Measurements from ENCODE around the gene RNASE13.

The RNASE13 gene

GRCh38 chr14:21030531-21030930 lies 4.1 kb downstream of the RNASE13 start (continued):
- TF ChIP-seq ZNF70 (CRISPR knock-in tag; IDR thresholded peaks at IDR 0.05) = no peak
- TF ChIP-seq, protein P1, sequence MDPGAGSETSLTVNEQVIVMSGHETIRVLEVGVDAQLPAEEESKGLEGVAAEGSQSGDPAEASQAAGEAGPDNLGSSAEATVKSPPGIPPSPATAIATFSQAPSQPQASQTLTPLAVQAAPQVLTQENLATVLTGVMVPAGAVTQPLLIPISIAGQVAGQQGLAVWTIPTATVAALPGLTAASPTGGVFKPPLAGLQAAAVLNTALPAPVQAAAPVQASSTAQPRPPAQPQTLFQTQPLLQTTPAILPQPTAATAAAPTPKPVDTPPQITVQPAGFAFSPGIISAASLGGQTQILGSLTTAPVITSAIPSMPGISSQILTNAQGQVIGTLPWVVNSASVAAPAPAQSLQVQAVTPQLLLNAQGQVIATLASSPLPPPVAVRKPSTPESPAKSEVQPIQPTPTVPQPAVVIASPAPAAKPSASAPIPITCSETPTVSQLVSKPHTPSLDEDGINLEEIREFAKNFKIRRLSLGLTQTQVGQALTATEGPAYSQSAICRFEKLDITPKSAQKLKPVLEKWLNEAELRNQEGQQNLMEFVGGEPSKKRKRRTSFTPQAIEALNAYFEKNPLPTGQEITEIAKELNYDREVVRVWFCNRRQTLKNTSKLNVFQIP (CRISPR knock-in tag; IDR thresholded peaks at IDR 0.05; ENCODE audit: borderline replicate concordance, low read depth) = no peak

- TF ChIP-seq ZC3H10 (CRISPR knock-in tag; IDR thresholded peaks at IDR 0.05) (no peak), OSR1 (CRISPR knock-in tag; IDR thresholded peaks at IDR 0.05) (no peak), PPARA (CRISPR knock-in tag; IDR thresholded peaks at IDR 0.05; ENCODE audit: borderline replicate concordance) (no peak), ZFP30 (CRISPR knock-in tag; IDR thresholded peaks at IDR 0.05) (no peak), ESRRG (CRISPR knock-in tag; IDR thresholded peaks at IDR 0.05) (no peak), ZFP3 (CRISPR knock-in tag; IDR thresholded peaks at IDR 0.05) (no peak), CREB5 (CRISPR knock-in tag; IDR thresholded peaks at IDR 0.05; ENCODE audit: low read depth) (no peak), RARB (CRISPR knock-in tag; IDR thresholded peaks at IDR 0.05) (no peak), CSDC2 (CRISPR knock-in tag; IDR thresholded peaks at IDR 0.05) (no peak), ISL1 (CRISPR knock-in tag; IDR thresholded peaks at IDR 0.05) (no peak), ARNTL (CRISPR knock-in tag; IDR thresholded peaks at IDR 0.05; ENCODE audit: borderline replicate concordance, low read depth) (no peak)
- TF ChIP-seq, protein P2, sequence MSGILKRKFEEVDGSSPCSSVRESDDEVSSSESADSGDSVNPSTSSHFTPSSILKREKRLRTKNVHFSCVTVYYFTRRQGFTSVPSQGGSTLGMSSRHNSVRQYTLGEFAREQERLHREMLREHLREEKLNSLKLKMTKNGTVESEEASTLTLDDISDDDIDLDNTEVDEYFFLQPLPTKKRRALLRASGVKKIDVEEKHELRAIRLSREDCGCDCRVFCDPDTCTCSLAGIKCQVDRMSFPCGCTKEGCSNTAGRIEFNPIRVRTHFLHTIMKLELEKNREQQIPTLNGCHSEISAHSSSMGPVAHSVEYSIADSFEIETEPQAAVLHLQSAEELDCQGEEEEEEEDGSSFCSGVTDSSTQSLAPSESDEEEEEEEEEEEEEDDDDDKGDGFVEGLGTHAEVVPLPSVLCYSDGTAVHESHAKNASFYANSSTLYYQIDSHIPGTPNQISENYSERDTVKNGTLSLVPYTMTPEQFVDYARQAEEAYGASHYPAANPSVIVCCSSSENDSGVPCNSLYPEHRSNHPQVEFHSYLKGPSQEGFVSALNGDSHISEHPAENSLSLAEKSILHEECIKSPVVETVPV (CRISPR knock-in tag; IDR thresholded peaks at IDR 0.05) = no peak
- TF ChIP-seq, protein P3, sequence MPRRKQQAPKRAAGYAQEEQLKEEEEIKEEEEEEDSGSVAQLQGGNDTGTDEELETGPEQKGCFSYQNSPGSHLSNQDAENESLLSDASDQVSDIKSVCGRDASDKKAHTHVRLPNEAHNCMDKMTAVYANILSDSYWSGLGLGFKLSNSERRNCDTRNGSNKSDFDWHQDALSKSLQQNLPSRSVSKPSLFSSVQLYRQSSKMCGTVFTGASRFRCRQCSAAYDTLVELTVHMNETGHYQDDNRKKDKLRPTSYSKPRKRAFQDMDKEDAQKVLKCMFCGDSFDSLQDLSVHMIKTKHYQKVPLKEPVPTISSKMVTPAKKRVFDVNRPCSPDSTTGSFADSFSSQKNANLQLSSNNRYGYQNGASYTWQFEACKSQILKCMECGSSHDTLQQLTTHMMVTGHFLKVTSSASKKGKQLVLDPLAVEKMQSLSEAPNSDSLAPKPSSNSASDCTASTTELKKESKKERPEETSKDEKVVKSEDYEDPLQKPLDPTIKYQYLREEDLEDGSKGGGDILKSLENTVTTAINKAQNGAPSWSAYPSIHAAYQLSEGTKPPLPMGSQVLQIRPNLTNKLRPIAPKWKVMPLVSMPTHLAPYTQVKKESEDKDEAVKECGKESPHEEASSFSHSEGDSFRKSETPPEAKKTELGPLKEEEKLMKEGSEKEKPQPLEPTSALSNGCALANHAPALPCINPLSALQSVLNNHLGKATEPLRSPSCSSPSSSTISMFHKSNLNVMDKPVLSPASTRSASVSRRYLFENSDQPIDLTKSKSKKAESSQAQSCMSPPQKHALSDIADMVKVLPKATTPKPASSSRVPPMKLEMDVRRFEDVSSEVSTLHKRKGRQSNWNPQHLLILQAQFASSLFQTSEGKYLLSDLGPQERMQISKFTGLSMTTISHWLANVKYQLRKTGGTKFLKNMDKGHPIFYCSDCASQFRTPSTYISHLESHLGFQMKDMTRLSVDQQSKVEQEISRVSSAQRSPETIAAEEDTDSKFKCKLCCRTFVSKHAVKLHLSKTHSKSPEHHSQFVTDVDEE (CRISPR knock-in tag; IDR thresholded peaks at IDR 0.05) = no peak
- TF ChIP-seq, protein P4, sequence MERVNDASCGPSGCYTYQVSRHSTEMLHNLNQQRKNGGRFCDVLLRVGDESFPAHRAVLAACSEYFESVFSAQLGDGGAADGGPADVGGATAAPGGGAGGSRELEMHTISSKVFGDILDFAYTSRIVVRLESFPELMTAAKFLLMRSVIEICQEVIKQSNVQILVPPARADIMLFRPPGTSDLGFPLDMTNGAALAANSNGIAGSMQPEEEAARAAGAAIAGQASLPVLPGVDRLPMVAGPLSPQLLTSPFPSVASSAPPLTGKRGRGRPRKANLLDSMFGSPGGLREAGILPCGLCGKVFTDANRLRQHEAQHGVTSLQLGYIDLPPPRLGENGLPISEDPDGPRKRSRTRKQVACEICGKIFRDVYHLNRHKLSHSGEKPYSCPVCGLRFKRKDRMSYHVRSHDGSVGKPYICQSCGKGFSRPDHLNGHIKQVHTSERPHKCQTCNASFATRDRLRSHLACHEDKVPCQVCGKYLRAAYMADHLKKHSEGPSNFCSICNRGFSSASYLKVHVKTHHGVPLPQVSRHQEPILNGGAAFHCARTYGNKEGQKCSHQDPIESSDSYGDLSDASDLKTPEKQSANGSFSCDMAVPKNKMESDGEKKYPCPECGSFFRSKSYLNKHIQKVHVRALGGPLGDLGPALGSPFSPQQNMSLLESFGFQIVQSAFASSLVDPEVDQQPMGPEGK (CRISPR knock-in tag; IDR thresholded peaks at IDR 0.05; ENCODE audit: borderline replicate concordance) = no peak
- no peak for ATAC-seq
Measured at GRCh38 chr14:21029917-21030316, 4.7 kb downstream of the RNASE13 start, which contains the start of gene TPPP2. Gene TPPP2, plus strand, starts transcription at chr14:21030217. Its CDS starts 365 bp downstream, at chr14:21030582.

DNA sequence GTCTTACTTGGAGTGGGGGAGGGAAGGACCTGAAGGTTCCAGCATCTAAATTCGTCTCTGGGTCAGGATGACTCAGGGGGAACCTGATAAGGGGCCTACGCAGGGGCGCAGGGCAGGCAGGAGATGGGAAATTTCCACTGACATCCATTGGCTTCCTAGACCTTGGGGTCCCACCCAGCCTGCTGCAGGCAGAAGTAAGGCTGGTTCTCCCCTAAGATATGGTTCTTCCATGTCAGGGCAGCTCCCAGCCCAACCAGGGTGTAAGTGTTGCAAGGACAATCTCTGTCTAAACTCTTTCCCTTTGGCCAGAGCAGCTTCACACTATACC lies 7.7 kb downstream of the RNASE13 start:
- ATAC-seq = no peak
- TF ChIP-seq, protein P1 (CRISPR knock-in tag; IDR thresholded peaks at IDR 0.05; ENCODE audit: borderline replicate concordance, low read depth) = no peak
- TF ChIP-seq ARNTL (CRISPR knock-in tag; IDR thresholded peaks at IDR 0.05; ENCODE audit: borderline replicate concordance, low read depth) = no peak
- no peak for TF ChIP-seq SNAI2 (CRISPR knock-in tag; IDR thresholded peaks at IDR 0.05)
- TF ChIP-seq ISL1 (CRISPR knock-in tag; IDR thresholded peaks at IDR 0.05) = no peak
- no peak for TF ChIP-seq PPARA (CRISPR knock-in tag; IDR thresholded peaks at IDR 0.05; ENCODE audit: borderline replicate concordance)
- TF ChIP-seq CSDC2 (CRISPR knock-in tag; IDR thresholded peaks at IDR 0.05) = no peak
- TF ChIP-seq ZNF8 (CRISPR knock-in tag; IDR thresholded peaks at IDR 0.05) = no peak
- TF ChIP-seq CREB5 (CRISPR knock-in tag; IDR thresholded peaks at IDR 0.05; ENCODE audit: low read depth) = no peak
- TF ChIP-seq GLIS3 (CRISPR knock-in tag; IDR thresholded peaks at IDR 0.05) = no peak
- no peak for TF ChIP-seq ZC3H10 (CRISPR knock-in tag; IDR thresholded peaks at IDR 0.05)
- TF ChIP-seq ZNF70 (CRISPR knock-in tag; IDR thresholded peaks at IDR 0.05) = no peak
- no peak for TF ChIP-seq TOX (CRISPR knock-in tag; IDR thresholded peaks at IDR 0.05; ENCODE audit: borderline replicate concordance)
- TF ChIP-seq, protein P4 (CRISPR knock-in tag; IDR thresholded peaks at IDR 0.05; ENCODE audit: borderline replicate concordance) = no peak
- TF ChIP-seq OSR1 (CRISPR knock-in tag; IDR thresholded peaks at IDR 0.05) = no peak
- no peak for TF ChIP-seq RARB (CRISPR knock-in tag; IDR thresholded peaks at IDR 0.05)

All from SK-N-SH treated with all-trans-retinoic acid at 6 μM for 48 hours (cell line).